SKM-1 treated with dmso at 0.1 percent for 144 hours (cell line): Measurements from ENCODE around the gene A4GALT.
"Not testable (repeated sequence)": the region's sequence is repeated elsewhere in the genome, so short reads cannot be mapped to it uniquely, and the experiment has no call there.

Experiments
- DNase-seq: peaks from one replicate; lab custom pipeline; 2025; ENCODE audit not compliant: unreplicated experiment; lab: John Stamatoyannopoulos, UW

Gene A4GALT

GRCh38 chr22:42720263-42721044 is at the start of gene A4GALT:
A4GALT (minus strand) TSS chr22:42720870; CDS start chr22:42693951, 26,919 bp downstream.
- DNase-seq = no peak

GRCh38 chr22:42770448-42770726 is 49.7 kb upstream of the A4GALT start:
- DNase-seq = no peak

- DNase-seq = no peak
Observed at GRCh38 chr22:42769574-42770447, 49.1 kb upstream of the A4GALT start.

GRCh38 chr22:42769238-42769573 is 48.5 kb upstream of the A4GALT start:
- DNase-seq = no peak

- no peak for DNase-seq
Observed at GRCh38 chr22:42768385-42769035, 47.8 kb upstream of the A4GALT start.

GRCh38 chr22:42766860-42767259 is 46.2 kb upstream of the A4GALT start:
- DNase-seq = no peak

GRCh38 chr22:42764895-42765363 is 44.3 kb upstream of the A4GALT start:
- no peak for DNase-seq

GRCh38 chr22:42763965-42764480 is 43.4 kb upstream of the A4GALT start:
- DNase-seq = no peak

GRCh38 chr22:42760806-42761565 is 40.3 kb upstream of the A4GALT start:
- DNase-seq = no peak

- no peak for DNase-seq
Observed at GRCh38 chr22:42758931-42759629, 38.4 kb upstream of the A4GALT start.

GRCh38 chr22:42755553-42755952 is 34.9 kb upstream of the A4GALT start:
- DNase-seq = not testable (repeated sequence)

- DNase-seq = not testable (repeated sequence)
Observed at GRCh38 chr22:42755121-42755520, 34.5 kb upstream of the A4GALT start.

GRCh38 chr22:42754658-42755057 is 34.0 kb upstream of the A4GALT start:
- DNase-seq = no peak

GRCh38 chr22:42752912-42753311 is 32.2 kb upstream of the A4GALT start:
- no peak for DNase-seq

GRCh38 chr22:42752230-42752746 is 31.6 kb upstream of the A4GALT start:
- no peak for DNase-seq

- not testable (repeated sequence) for DNase-seq
Observed at GRCh38 chr22:42750421-42750820, 29.8 kb upstream of the A4GALT start.

GRCh38 chr22:42747701-42748513 is 27.2 kb upstream of the A4GALT start:
- no peak for DNase-seq

GRCh38 chr22:42745118-42745517 is 24.4 kb upstream of the A4GALT start:
- no peak for DNase-seq

- no peak for DNase-seq
Observed at GRCh38 chr22:42743501-42743991, 22.9 kb upstream of the A4GALT start.
